HEK293 (cell line): Measurements from ENCODE around the gene DHX16.
A peak's percentile ranks its signal among the peaks of the same experiment; 100 is the strongest.

ENCODE experiments used
- CTCF ChIA-PET: fragments of 350-600 bp; formaldehyde crosslinking; extraction: SDS; loops from one replicate; lab custom pipeline; 2021; ENCODE audit warnings: antibody characterized with exemption; lab: Yijun Ruan, JAX
- POLR2A ChIA-PET: fragments of 300-600 bp; formaldehyde crosslinking; extraction: SDS; loops from one replicate; lab custom pipeline; 2020; ENCODE audit warnings: antibody characterized with exemption, inconsistent platforms; lab: Yijun Ruan, JAX
- H3K27ac ChIP-seq: fragments of 200-500 bp; sonication (Bioruptor generic); 2 replicates; pipeline ENCODE4 v1.5.1; 2014; ENCODE audit warnings: low read depth, low read length, control low read depth, inconsistent platforms; ENCODE audit errors: extremely low read depth
- H3K36me3 ChIP-seq, 2 experiments: fragments of 200-500 bp in 1 of 2; sonication (Bioruptor generic) in 1 of 2; 1 replicate in 1 of 2; 2 replicates in 1 of 2; pipeline ENCODE4 v1.5.1; 2014 to 2017; ENCODE audit warnings: inconsistent platforms in 2 of 2, low read length in 2 of 2; ENCODE audit not compliant: control insufficient read depth in 2 of 2, insufficient read depth in 1 of 2
- H3K4me1 ChIP-seq: fragments of 200-500 bp; sonication (Bioruptor generic); 2 replicates; pipeline ENCODE4 v1.5.1; 2014; ENCODE audit warnings: mild to moderate bottlenecking, low read length, inconsistent platforms; ENCODE audit not compliant: control insufficient read depth, insufficient read depth
- H3K4me3 ChIP-seq: 2 replicates; pipeline ENCODE4 v1.5.1; 2011; ENCODE audit warnings: low read depth, mild to moderate bottlenecking, control low read depth, low read length, moderate library complexity
- H3K9me3 ChIP-seq: fragments of 200-500 bp; sonication (Bioruptor generic); 2 replicates; pipeline ENCODE4 v1.5.1; 2014; ENCODE audit warnings: low read depth, low read length, inconsistent platforms; ENCODE audit not compliant: control insufficient read depth, insufficient read depth
- BCL11A ChIP-seq: fragments of 450-650 bp; formaldehyde crosslinking; IDR thresholded peaks from 2 replicates; pipeline ENCODE4 v1.5.1; 2016; ENCODE audit warnings: low read depth, missing biosample characterization, missing genetic modification characterization
- ELK4 ChIP-seq: IDR thresholded peaks from 2 replicates; pipeline ENCODE4 v1.6.1; 2011; ENCODE audit warnings: mild to moderate bottlenecking, low read depth, low read length, borderline replicate concordance
- GLIS2 ChIP-seq: fragments of 450-650 bp; formaldehyde crosslinking; IDR thresholded peaks from 2 replicates; pipeline ENCODE4 v1.5.1; 2016; ENCODE audit warnings: missing biosample characterization, missing genetic modification characterization
- HOXC10 ChIP-seq: sonication (generic); formaldehyde crosslinking; IDR thresholded peaks from 2 replicates; pipeline ENCODE4 v1.8.1; 2023; ENCODE audit warnings: mild to moderate bottlenecking, missing genetic modification reagents
- KLF8 ChIP-seq: fragments of 450-650 bp; formaldehyde crosslinking; IDR thresholded peaks from 2 replicates; pipeline ENCODE4 v1.5.1; 2016; ENCODE audit warnings: missing biosample characterization, missing genetic modification characterization
- MEIS1 ChIP-seq: sonication (generic); formaldehyde crosslinking; IDR thresholded peaks from 2 replicates; pipeline ENCODE4 v1.8.1; 2022; ENCODE audit warnings: missing genetic modification reagents, mild to moderate bottlenecking, borderline replicate concordance
- PRDM6 ChIP-seq: fragments of 450-650 bp; formaldehyde crosslinking; IDR thresholded peaks from 2 replicates; pipeline ENCODE4 v1.5.1; 2017; ENCODE audit warnings: missing biosample characterization, missing genetic modification characterization
- SCRT1 ChIP-seq: fragments of 450-650 bp; formaldehyde crosslinking; IDR thresholded peaks from 2 replicates; pipeline ENCODE4 v1.5.1; 2016; ENCODE audit warnings: missing biosample characterization, missing genetic modification characterization, borderline replicate concordance
- SP3 ChIP-seq: fragments of 450-650 bp; formaldehyde crosslinking; IDR thresholded peaks from 2 replicates; pipeline ENCODE4 v1.5.1; 2016; ENCODE audit warnings: missing biosample characterization, missing genetic modification characterization
- ZBTB8A ChIP-seq: fragments of 450-650 bp; formaldehyde crosslinking; IDR thresholded peaks from 2 replicates; pipeline ENCODE4 v1.5.1; 2016; ENCODE audit warnings: missing biosample characterization, missing genetic modification characterization
- ZFHX2 ChIP-seq: fragments of 450-650 bp; formaldehyde crosslinking; conservative IDR thresholded peaks from 2 replicates; pipeline ENCODE4 v1.5.1; 2016; ENCODE audit warnings: missing biosample characterization, missing genetic modification characterization
- ZFP3 ChIP-seq: fragments of 450-650 bp; formaldehyde crosslinking; IDR thresholded peaks from 2 replicates; pipeline ENCODE4 v1.5.1; 2016; ENCODE audit warnings: low read depth, missing biosample characterization, missing genetic modification characterization
- ZFP41 ChIP-seq: fragments of 450-650 bp; formaldehyde crosslinking; IDR thresholded peaks from 2 replicates; pipeline ENCODE4 v1.5.1; 2016; ENCODE audit warnings: missing biosample characterization, missing genetic modification characterization, borderline replicate concordance
- ZNF10 ChIP-seq: fragments of 450-650 bp; formaldehyde crosslinking; IDR thresholded peaks from 2 replicates; pipeline ENCODE4 v1.5.1; 2017; ENCODE audit warnings: missing biosample characterization, missing genetic modification characterization
- ZNF121 ChIP-seq: fragments of 450-650 bp; formaldehyde crosslinking; IDR thresholded peaks from 2 replicates; pipeline ENCODE4 v1.5.1; 2016; ENCODE audit warnings: missing biosample characterization, missing genetic modification characterization
- ZNF133 ChIP-seq: fragments of 450-650 bp; formaldehyde crosslinking; IDR thresholded peaks from 2 replicates; pipeline ENCODE4 v1.5.1; 2016; ENCODE audit warnings: missing biosample characterization, missing genetic modification characterization
- ZNF140 ChIP-seq: fragments of 450-650 bp; formaldehyde crosslinking; IDR thresholded peaks from 2 replicates; pipeline ENCODE4 v1.5.1; 2016; ENCODE audit warnings: missing biosample characterization, missing genetic modification characterization
- ZNF157 ChIP-seq: fragments of 450-650 bp; formaldehyde crosslinking; IDR thresholded peaks from 2 replicates; pipeline ENCODE4 v1.5.1; 2016; ENCODE audit warnings: missing biosample characterization, missing genetic modification characterization
- ZNF169 ChIP-seq: fragments of 450-650 bp; formaldehyde crosslinking; IDR thresholded peaks from 2 replicates; pipeline ENCODE4 v1.5.1; 2016; ENCODE audit warnings: missing biosample characterization, missing genetic modification characterization
- ZNF214 ChIP-seq: fragments of 450-650 bp; formaldehyde crosslinking; IDR thresholded peaks from 2 replicates; pipeline ENCODE4 v1.5.1; 2017; ENCODE audit warnings: missing biosample characterization, mild to moderate bottlenecking, missing genetic modification characterization, borderline replicate concordance
- ZNF248 ChIP-seq: fragments of 450-650 bp; formaldehyde crosslinking; IDR thresholded peaks from 2 replicates; pipeline ENCODE4 v1.5.1; 2017; ENCODE audit warnings: missing biosample characterization, missing genetic modification characterization
- ZNF302 ChIP-seq: fragments of 450-650 bp; formaldehyde crosslinking; IDR thresholded peaks from 2 replicates; pipeline ENCODE4 v1.5.1; 2016; ENCODE audit warnings: missing biosample characterization, missing genetic modification characterization, low read depth
- ZNF354C ChIP-seq: fragments of 450-650 bp; formaldehyde crosslinking; IDR thresholded peaks from 2 replicates; pipeline ENCODE4 v1.5.1; 2016; ENCODE audit warnings: missing biosample characterization, missing genetic modification characterization, low read depth, borderline replicate concordance
- ZNF423 ChIP-seq: fragments of 450-650 bp; formaldehyde crosslinking; IDR thresholded peaks from 2 replicates; pipeline ENCODE4 v1.5.1; 2016; ENCODE audit warnings: missing biosample characterization, missing genetic modification characterization
- ZNF433 ChIP-seq: fragments of 450-650 bp; formaldehyde crosslinking; IDR thresholded peaks from 2 replicates; pipeline ENCODE4 v1.5.1; 2016; ENCODE audit warnings: missing biosample characterization, missing genetic modification characterization, low read depth
- ZNF518A ChIP-seq: fragments of 450-650 bp; formaldehyde crosslinking; conservative IDR thresholded peaks from 2 replicates; pipeline ENCODE4 v1.5.1; 2016; ENCODE audit warnings: low read depth, missing biosample characterization, missing genetic modification characterization
- ZNF544 ChIP-seq: fragments of 450-650 bp; formaldehyde crosslinking; IDR thresholded peaks from 2 replicates; pipeline ENCODE4 v1.5.0; 2017; ENCODE audit warnings: missing biosample characterization, missing genetic modification characterization
- ZNF621 ChIP-seq: fragments of 450-650 bp; formaldehyde crosslinking; IDR thresholded peaks from 2 replicates; pipeline ENCODE4 v1.5.1; 2017; ENCODE audit warnings: missing biosample characterization, missing genetic modification characterization
- ZNF645 ChIP-seq: fragments of 450-650 bp; formaldehyde crosslinking; IDR thresholded peaks from 2 replicates; pipeline ENCODE4; 2016; ENCODE audit warnings: missing biosample characterization, missing genetic modification characterization
- ZNF707 ChIP-seq: fragments of 450-650 bp; formaldehyde crosslinking; IDR thresholded peaks from 2 replicates; pipeline ENCODE4 v1.5.1; 2016; ENCODE audit warnings: missing biosample characterization, missing genetic modification characterization

The DHX16 gene

GRCh38 chr6:30672445-30673253, at the start of gene DHX16:
TSS of gene DHX16 (minus strand) at chr6:30673006. CDS start at chr6:30672841, 165 bp downstream.
- Histone ChIP-seq H3K4me3 (peak within 1 kb of the TSS; percentile 60), H3K4me1 (0 out of 2 replicates have a peak, but pooled peaks cover 3% of the 10 kb centered on the region), H3K27ac (peak within 1 kb of the TSS; percentile 54; the same call in 1 of the 2 replicates), H3K9me3 (no peaks in the 10 kb centered on the region), H3K36me3 (peaks cover 35 to 43% of the 10 kb centered on the region in 2 experiments)
- ChIA-PET POLR2A (interaction anchor here (0.5 to 2.7 kb wide), 28 partner anchors 8 to 190 kb away, joined by 3 to 39 read pairs (median 4); partner anchors contain the start of genes MDC1, MRPS18B and PPP1R10), CTCF (interaction anchor here (0.5 to 19.6 kb wide), 37 partner anchors 9 to 415 kb away, joined by 3 to 692 read pairs (median 4); partner anchors contain the start of genes GNL1, MDC1, NRM and TUBB)
- TF ChIP-seq ZNF621: no peak
- no peak for TF ChIP-seq ZNF423 (tag by site-specific recombination)
- TF ChIP-seq ZFHX2 (tag by site-specific recombination): no peak
- no peak for TF ChIP-seq ZNF544 (tag by site-specific recombination)
- TF ChIP-seq ZFP3 (tag by site-specific recombination): no peak
- TF ChIP-seq KLF8: peak; percentile 42; the same call in 1 of the 2 replicates
- no peak for TF ChIP-seq ZFP41 (tag by site-specific recombination)
- peak; percentile 67 for TF ChIP-seq ZBTB8A (tag by site-specific recombination)
- TF ChIP-seq GLIS2 (tag by site-specific recombination): no peak
- peak; percentile 21; the same call in 1 of the 2 replicates for TF ChIP-seq PRDM6
- TF ChIP-seq SCRT1 (tag by site-specific recombination): peak; percentile 98
- TF ChIP-seq BCL11A (tag by site-specific recombination): no peak
- no peak for TF ChIP-seq ZNF169 (tag by site-specific recombination)
- TF ChIP-seq ZNF133 (tag by site-specific recombination): no peak
- TF ChIP-seq ZNF433 (tag by site-specific recombination): no peak
- no peak for TF ChIP-seq ZNF121 (tag by site-specific recombination)
- TF ChIP-seq ZNF518A: peak; percentile 48; the same call in 1 of the 2 replicates
- no peak for TF ChIP-seq ELK4
- TF ChIP-seq ZNF140: no peak
- TF ChIP-seq ZNF354C (tag by site-specific recombination): no peak
- no peak for TF ChIP-seq ZNF248 (tag by site-specific recombination)
- no peak for TF ChIP-seq ZNF707 (tag by site-specific recombination)
- no peak for TF ChIP-seq ZNF302 (tag by site-specific recombination)
- peak; percentile 66 for TF ChIP-seq SP3
- no peak for TF ChIP-seq MEIS1
- TF ChIP-seq HOXC10 (CRISPR knock-in tag): no peak
- TF ChIP-seq ZNF645 (tag by site-specific recombination): no peak
- no peak for TF ChIP-seq ZNF214
- TF ChIP-seq ZNF10: peak; percentile 42; the same call in 1 of the 2 replicates
- TF ChIP-seq ZNF157 (tag by site-specific recombination): no peak
